Astrocyte (in vitro differentiated cells and primary cell): ENCODE results near the gene DERA.

ENCODE experiments used
- CTCF ChIP-seq: IDR thresholded peaks from 2 replicates; pipeline ENCODE4 v1.5.1; 2011; ENCODE audit warnings: low read depth, mild to moderate bottlenecking, inconsistent platforms, low read length, moderate library complexity; ENCODE audit not compliant: insufficient read depth
- EZH2 ChIP-seq: IDR thresholded peaks from 2 replicates; pipeline ENCODE4 v1.6.1; 2012; ENCODE audit warnings: mild to moderate bottlenecking, low read length, inconsistent platforms; ENCODE audit not compliant: insufficient read depth

GRCh38 chr12:15996254-15996653 is 85.1 kb downstream of the DERA start:
- TF ChIP-seq CTCF = no peak
- TF ChIP-seq EZH2 = no peak
